Activated CD8-positive, alpha-beta T cell treated with anti-CD3 and anti-CD28 coated beads, Interleukin-2, amount 10 ng/mL, durations not matched to agents 7 days and 5 days (primary cell): ENCODE data around the gene CYP4A22. TPM values are rescaled to one million over a fixed set of nuclear protein-coding genes. Genes with fewer than 3 reads are reported as not detected.
"Not testable (repeated sequence)": the region's sequence is repeated elsewhere in the genome, so short reads cannot be mapped to it uniquely, and the experiment has no call there.

Source experiments
- ATAC-seq: fragments of 150-1000 bp; cut with Tn5 transposase; one replicate; pipeline ENCODE4 v1.10.0; 2021; ENCODE audit warnings: moderate library complexity
- CTCF ChIA-PET: fragments of 350-600 bp; sonication (Branson Sonifier 250); formaldehyde crosslinking; loops from one replicate; lab custom pipeline; 2021; ENCODE audit warnings: antibody characterized with exemption; lab: Charles Lee
- POLR2A ChIA-PET: fragments of 350-600 bp; sonication (Branson Sonifier 250); formaldehyde crosslinking; loops from one replicate; lab custom pipeline; 2021; ENCODE audit warnings: antibody characterized with exemption; lab: Charles Lee
- DNase-seq: peaks from one replicate; pipeline ENCODE4 v3.0.0-alpha.2; 2020
- H3K27ac Mint-ChIP-seq: one replicate; pipeline ENCODE4 v1.8.0; 2021; ENCODE audit warnings: mild to moderate bottlenecking, mixed read lengths
- H3K27me3 Mint-ChIP-seq: one replicate; pipeline ENCODE4 v1.8.0; 2021; ENCODE audit warnings: low read depth, mixed read lengths
- H3K36me3 Mint-ChIP-seq: one replicate; pipeline ENCODE4 v1.8.0; 2021; ENCODE audit warnings: low read depth, mixed read lengths
- H3K4me1 Mint-ChIP-seq: one replicate; pipeline ENCODE4 v1.8.0; 2021; ENCODE audit warnings: low read depth, mixed read lengths
- H3K4me3 Mint-ChIP-seq: one replicate; pipeline ENCODE4 v1.8.0; 2021; ENCODE audit warnings: mild to moderate bottlenecking, mixed read lengths
- H3K9me3 Mint-ChIP-seq: one replicate; pipeline ENCODE4 v1.8.0; 2022; ENCODE audit warnings: mixed read lengths; ENCODE audit not compliant: insufficient read depth
- total RNA-seq, 2 experiments: library from RNA; stranded (reverse); gene quantifications; one replicate each; pipeline ENCODE4 v1.2.3, GENCODE V29; 2021

The CYP4A22 gene
- total RNA-seq, 2 experiments from 2014 or later: not detected

- H3K4me1 Mint-ChIP-seq, ATAC-seq, DNase-seq, H3K27ac Mint-ChIP-seq, H3K4me3 Mint-ChIP-seq, CTCF ChIA-PET, H3K36me3 Mint-ChIP-seq, H3K27me3 Mint-ChIP-seq, POLR2A ChIA-PET, H3K9me3 Mint-ChIP-seq: not testable (repeated sequence)
Observed at GRCh38 chr1:47128854-47129253, 8.4 kb upstream of the CYP4A22 start.

GRCh38 chr1:47129489-47130230 is 7.6 kb upstream of the CYP4A22 start:
- POLR2A ChIA-PET, H3K27me3 Mint-ChIP-seq, H3K9me3 Mint-ChIP-seq, H3K36me3 Mint-ChIP-seq, CTCF ChIA-PET, H3K27ac Mint-ChIP-seq, ATAC-seq, DNase-seq, H3K4me3 Mint-ChIP-seq, H3K4me1 Mint-ChIP-seq: not testable (repeated sequence)

DNA sequence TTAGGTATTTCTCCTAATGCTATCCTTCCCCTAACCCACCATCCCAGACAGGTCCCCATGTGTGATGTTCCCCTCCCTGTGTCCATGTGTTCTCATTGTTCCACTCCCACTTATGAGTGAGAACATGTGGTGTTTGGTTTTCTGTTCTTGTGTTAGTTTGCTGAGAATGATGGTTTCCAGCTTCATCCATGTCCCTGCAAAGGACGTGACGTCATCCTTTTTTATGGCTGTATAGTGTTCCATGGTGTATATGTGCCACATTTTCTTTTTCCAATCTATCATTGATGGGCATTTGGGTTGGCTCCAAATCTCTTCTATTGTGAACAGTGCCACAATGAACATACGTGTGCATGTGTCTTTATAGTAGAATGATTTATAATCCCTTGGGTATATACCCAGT is 4.6 kb upstream of the CYP4A22 start:
- POLR2A ChIA-PET, H3K4me1 Mint-ChIP-seq, H3K4me3 Mint-ChIP-seq, H3K9me3 Mint-ChIP-seq, CTCF ChIA-PET, H3K27ac Mint-ChIP-seq, ATAC-seq, H3K27me3 Mint-ChIP-seq, H3K36me3 Mint-ChIP-seq, DNase-seq: not testable (repeated sequence)

DNA sequence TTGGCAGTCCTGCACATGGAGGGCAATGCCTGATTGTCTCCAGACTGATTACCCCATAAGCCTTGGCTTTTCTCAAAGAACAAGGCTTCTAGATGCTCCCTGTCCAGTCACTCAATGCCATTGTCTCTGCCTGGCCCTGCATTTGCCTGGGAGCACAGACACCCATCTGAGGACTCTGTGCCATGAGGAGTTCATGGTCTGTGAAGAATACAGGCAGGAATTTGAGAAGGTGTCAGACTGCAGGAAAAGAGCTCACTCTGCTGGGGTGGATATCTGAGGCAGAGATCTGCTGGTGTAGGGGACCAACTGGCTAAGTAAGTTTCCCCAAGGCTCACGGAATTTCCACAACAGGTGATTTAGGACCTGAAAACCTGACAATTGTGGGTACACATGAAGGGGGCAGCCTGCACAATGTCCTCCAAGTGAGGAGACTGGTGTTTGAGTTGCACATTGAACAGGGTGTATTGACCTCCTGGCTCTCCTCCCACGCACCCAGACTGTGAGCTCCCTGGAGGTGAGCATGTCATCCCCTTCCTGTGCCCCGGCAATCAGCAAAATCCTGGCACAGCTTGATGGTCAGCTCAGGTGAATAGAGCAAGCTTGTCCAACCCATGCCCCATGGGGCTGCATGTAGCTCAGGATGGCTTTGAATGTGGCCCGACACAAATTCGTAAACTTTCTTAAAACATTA is 829 bp downstream of the CYP4A22 start:
- Mint-ChIP-seq H3K36me3 (no peaks in the 10 kb centered on the region), H3K4me3 (no peak overlapping the region), H3K4me1 (no peaks in the 10 kb centered on the region), H3K27me3 (peaks cover 4% of the 10 kb centered on the region), H3K9me3 (no peaks in the 10 kb centered on the region), H3K27ac (no peak overlapping the region)
- POLR2A ChIA-PET: no interaction called here
- CTCF ChIA-PET: no interaction called here
- ATAC-seq: no peak
- DNase-seq: no peak

- CTCF ChIA-PET, H3K27me3 Mint-ChIP-seq, H3K36me3 Mint-ChIP-seq, H3K27ac Mint-ChIP-seq, POLR2A ChIA-PET, H3K4me3 Mint-ChIP-seq, H3K4me1 Mint-ChIP-seq, DNase-seq, H3K9me3 Mint-ChIP-seq, ATAC-seq: not testable (repeated sequence)
Observed at GRCh38 chr1:47140358-47140757, 3.1 kb downstream of the CYP4A22 start.

GRCh38 chr1:47143654-47144053 is 6.4 kb downstream of the CYP4A22 start:
- DNase-seq, POLR2A ChIA-PET, H3K4me3 Mint-ChIP-seq, ATAC-seq, H3K36me3 Mint-ChIP-seq, H3K27me3 Mint-ChIP-seq, CTCF ChIA-PET, H3K27ac Mint-ChIP-seq, H3K4me1 Mint-ChIP-seq, H3K9me3 Mint-ChIP-seq: not testable (repeated sequence)

DNA sequence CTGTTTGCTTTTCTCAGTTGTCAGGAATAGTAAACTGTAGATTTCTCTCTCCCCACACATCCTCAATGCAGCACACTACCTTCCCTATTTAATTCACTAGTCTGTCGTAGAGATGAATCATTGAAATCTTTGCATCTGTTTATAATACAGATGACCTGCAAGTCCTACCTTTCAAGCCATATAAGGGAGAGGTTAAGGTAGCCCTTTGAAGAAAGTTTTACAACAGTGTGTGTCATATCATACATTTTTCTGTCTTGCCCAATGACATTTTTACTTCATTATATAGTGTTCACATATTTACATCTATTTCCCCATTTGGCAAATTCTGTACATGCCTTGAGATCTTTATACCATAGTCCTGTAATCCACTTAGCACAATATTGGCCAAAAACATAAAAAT is 9.3 kb downstream of the CYP4A22 start:
- H3K27ac Mint-ChIP-seq, CTCF ChIA-PET, H3K4me3 Mint-ChIP-seq, H3K36me3 Mint-ChIP-seq, DNase-seq, H3K4me1 Mint-ChIP-seq, ATAC-seq, POLR2A ChIA-PET, H3K9me3 Mint-ChIP-seq: not testable (repeated sequence)
- H3K27me3 Mint-ChIP-seq: peaks cover 12% of the 10 kb centered on the region

DNA sequence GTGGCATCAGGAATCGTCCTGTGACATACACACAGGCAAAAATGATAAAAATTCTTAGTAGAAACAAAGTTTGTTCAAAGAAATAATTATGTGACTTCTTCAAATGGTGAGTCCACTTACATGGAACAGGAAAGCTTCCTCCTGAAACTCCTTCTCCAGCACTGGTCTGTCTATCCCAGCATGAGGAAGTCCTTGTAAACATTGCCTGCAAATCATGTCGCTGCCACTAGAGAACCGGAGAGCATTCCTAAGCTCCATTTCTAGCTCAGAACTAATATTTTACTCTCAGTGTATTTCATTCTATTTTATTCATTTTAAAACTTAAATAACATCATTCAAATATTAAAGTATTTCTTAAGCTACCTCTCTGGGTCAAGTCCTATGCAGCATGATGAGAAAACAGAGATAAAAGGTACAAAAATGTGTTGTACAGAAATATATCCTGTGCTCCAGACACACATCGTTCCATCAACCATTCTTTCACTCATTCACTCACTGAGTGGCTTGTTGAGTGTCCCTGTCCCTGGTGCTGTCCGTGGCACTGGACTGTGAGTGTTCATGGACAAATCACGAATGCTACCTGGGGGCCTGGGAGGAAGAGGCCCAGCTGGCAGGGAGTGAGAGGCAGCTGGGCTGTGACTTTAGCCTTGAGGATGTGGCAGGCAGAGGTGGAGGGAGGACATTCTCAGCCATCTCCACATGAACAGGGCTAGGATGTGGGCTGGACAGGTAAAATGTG is 10.0 kb downstream of the CYP4A22 start:
- CTCF ChIA-PET: no interaction called here
- POLR2A ChIA-PET: no interaction called here
- Mint-ChIP-seq H3K36me3 (no peaks in the 10 kb centered on the region), H3K4me3 (no peak overlapping the region), H3K27me3 (peaks cover 9% of the 10 kb centered on the region), H3K27ac (no peak overlapping the region), H3K4me1 (no peaks in the 10 kb centered on the region), H3K9me3 (no peaks in the 10 kb centered on the region)
- ATAC-seq: no peak
- DNase-seq: no peak

DNA sequence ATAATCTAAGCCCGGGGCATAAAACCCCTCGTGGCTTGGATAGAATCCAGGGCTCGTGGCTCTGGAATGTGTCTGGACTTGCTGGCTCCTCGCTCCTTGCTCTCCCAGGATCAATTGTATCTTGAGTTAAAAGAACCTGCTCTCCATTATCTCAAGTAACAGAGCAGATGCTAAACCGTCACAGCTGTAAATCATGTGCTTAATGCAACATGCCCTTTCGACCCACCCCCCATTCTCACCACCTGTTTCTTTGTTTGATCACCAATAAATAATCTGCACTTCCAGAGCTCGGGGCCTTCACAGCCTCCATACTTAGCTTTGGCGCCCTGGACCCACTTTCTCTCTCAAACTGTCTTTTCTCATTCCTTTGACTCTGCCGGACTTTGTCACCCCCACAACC is 11.9 kb downstream of the CYP4A22 start:
- DNase-seq, H3K4me3 Mint-ChIP-seq, ATAC-seq, H3K9me3 Mint-ChIP-seq, H3K27ac Mint-ChIP-seq, H3K36me3 Mint-ChIP-seq, POLR2A ChIA-PET, H3K4me1 Mint-ChIP-seq, CTCF ChIA-PET: not testable (repeated sequence)
- peaks cover 10% of the 10 kb centered on the region for H3K27me3 Mint-ChIP-seq

DNA sequence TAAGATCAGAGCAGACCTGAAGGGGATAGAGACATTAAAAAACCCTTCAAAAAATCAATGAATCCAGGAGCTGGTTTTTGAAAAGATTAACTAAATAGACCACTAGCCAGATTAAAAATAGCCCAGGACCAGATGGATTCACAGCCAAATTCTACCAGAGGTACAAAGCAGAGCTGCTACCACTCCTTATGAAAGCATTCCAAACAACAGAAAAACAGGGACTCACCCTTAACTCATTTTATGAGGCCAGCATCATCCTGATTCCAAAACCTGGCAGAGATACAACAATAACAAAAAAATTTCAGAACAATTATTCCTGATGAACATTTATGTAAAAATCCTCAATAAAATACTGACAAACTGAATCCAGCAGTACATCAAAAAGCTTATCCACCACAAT is 19.2 kb downstream of the CYP4A22 start:
- H3K9me3 Mint-ChIP-seq, POLR2A ChIA-PET, H3K4me1 Mint-ChIP-seq, H3K36me3 Mint-ChIP-seq, H3K4me3 Mint-ChIP-seq, ATAC-seq, CTCF ChIA-PET, DNase-seq, H3K27ac Mint-ChIP-seq: not testable (repeated sequence)
- peaks cover 17% of the 10 kb centered on the region for H3K27me3 Mint-ChIP-seq

- H3K4me3 Mint-ChIP-seq, H3K9me3 Mint-ChIP-seq, ATAC-seq, CTCF ChIA-PET, H3K27ac Mint-ChIP-seq, H3K36me3 Mint-ChIP-seq, POLR2A ChIA-PET, DNase-seq, H3K4me1 Mint-ChIP-seq: not testable (repeated sequence)
- H3K27me3 Mint-ChIP-seq: peaks cover 22% of the 10 kb centered on the region
Observed at GRCh38 chr1:47157957-47158356, 20.7 kb downstream of the CYP4A22 start.

DNA sequence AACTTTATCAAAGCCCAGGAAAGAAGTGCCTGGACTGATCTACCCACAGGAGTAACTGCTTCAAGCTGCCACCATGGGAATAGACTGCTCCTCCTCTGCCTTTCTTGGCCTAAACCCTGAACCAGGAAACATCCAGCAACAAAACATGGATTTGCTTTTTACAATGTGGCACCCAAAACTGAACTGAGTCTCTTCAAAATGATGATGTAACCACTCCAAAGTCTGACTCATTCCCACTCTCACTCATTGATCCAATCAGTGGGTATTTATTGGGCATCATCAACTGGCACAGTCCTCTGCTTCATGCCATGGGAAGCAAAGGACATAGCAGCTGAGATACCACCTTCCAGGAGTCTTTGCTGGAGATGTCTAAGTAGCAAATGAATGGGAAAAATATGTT is 23.5 kb downstream of the CYP4A22 start:
- POLR2A ChIA-PET: no interaction called here

More for the DNA sequence above, 23.5 kb downstream of the CYP4A22 start:
- CTCF ChIA-PET: no interaction called here
- Mint-ChIP-seq H3K9me3 (no peaks in the 10 kb centered on the region), H3K36me3 (no peaks in the 10 kb centered on the region), H3K4me1 (no peaks in the 10 kb centered on the region), H3K27ac (no peak overlapping the region), H3K27me3 (peaks cover 17% of the 10 kb centered on the region), H3K4me3 (no peak overlapping the region)
- ATAC-seq: no peak
- no peak for DNase-seq
